Brain pericyte (primary cell): ENCODE data around the gene BRI3.
"Not testable (repeated sequence)": the region's sequence is repeated elsewhere in the genome, so short reads cannot be mapped to it uniquely, and the experiment has no call there.

Experiments
- DNase-seq: peaks from one replicate; pipeline ENCODE4 v3.0.0-alpha.2; 2012; ENCODE audit warnings: low read depth, low spot score

The BRI3 gene

DNA sequence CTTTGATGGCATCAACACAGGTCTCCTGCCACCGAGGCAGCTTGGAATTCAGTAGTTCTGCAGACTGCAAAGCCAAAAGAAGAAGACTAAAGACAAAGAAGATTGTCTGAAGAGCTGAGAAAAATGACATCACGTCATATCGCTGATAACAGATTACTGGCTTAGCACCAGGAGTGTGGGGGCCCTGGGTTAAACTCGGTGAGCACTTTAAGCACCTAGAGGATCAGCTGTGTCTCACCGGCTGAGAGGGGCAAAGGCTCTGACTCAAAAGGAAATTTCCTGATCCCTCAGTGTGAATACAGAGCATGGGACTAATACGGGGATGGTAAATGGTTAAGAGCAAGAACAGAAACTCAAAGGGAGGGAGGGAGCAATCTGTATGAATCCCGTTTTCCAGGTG, 30.7 kb downstream of the BRI3 start:
- no peak for DNase-seq

DNA sequence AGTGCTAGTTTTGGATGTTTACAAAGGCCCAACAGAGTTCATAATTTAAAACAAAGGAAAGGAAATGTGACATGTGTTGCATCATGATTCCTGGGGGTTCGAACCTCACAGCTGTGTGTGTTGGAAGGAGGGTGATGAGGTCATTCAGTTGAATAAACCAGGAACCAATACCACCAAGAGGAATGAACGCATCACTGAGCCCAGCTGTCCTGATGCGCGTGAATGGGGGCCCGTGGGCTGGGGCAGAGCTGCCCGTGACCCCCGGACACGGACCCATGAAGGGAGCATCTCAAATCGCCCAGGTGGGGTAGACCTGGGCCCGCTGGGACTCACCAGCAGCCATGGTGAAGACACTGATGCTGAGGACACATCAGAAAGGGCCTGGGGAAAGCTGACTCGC, 33.0 kb downstream of the BRI3 start:
- no peak for DNase-seq

DNA sequence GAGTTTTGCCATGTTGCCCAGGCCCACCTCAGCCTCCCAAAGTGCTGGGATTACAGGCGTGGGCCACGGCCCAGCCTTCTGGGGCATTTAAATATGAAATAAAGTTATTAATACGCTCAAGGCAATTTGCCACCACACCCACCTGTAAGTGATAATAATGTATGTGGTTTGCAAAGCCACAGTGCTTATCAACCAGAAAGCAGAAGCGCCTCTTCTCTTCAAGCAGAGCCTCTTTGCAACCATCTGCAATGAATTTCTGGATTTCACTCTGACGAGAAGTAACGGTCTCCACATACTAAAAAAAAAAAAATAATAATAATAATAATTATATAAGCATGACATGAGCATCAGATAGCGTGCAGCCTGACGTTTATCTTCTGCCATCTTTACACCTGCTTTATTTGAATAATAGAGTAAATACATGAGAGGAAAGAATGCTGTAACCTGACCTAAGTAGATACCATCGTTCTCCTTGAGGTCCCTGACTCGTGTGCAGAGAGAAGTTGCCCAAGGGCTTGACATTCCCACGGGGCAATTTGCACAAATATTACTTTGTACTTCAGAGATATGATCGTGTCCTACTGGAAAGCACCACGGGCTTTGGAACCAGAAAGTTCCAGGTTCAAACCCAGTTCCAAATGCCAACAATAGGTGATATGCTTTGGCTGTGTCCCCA, 34.0 kb downstream of the BRI3 start:
- DNase-seq: no peak

DNA sequence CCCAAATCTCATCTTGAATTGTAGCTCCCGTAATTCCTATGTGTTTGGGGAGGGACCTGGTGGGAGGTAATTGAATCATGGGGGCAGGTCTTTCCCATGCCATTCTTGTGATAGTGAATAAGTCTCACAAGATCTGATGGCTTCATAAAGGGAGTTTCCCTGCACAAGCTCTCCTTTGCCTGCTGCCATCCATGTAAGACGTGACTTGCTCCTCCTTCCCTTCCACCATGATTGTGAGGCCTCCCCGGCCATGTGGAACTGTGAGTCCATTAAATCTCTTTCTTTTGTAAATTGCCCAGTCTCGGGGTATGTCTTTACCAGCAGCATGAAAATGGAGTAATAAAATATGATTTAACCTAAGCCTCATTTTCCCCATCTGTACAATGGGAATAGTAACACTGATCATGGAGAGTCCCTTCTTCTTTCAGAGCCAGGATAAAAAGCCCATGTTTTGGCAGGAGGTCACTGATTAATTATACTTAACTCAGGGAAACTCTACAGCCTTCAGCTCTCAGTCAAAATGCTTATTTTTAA, 34.6 kb downstream of the BRI3 start:
- DNase-seq: not testable (repeated sequence)

DNA sequence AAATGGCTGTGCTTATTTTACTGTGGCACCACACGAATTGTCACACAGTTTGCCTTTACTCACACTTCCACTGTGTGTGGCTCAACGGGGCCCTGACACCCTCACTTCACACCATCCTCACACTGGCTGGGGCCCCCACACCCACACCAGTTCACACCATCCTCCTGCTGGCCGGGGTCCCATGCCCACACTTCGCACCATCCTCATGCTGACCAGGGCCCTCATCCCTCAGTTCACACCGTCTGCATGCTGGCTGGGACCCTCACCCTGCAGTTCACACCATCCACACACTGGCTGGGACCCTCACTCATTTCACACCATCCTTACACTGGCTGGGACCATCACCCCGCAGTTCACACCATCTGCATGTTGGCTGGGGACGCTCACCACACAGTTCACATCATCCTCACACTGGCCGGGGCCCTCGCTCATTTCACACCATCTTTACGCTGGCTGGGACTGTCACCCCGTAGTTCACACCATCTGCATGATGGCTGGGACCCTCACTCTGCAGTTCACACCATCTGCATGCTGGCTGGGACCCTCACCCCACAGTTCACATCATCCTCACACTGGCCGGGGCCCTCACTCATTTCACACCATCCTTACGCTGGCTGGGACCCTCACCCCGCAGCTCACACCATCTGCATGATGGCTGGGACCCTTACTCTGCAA, 36.0 kb downstream of the BRI3 start:
- no peak for DNase-seq

DNA sequence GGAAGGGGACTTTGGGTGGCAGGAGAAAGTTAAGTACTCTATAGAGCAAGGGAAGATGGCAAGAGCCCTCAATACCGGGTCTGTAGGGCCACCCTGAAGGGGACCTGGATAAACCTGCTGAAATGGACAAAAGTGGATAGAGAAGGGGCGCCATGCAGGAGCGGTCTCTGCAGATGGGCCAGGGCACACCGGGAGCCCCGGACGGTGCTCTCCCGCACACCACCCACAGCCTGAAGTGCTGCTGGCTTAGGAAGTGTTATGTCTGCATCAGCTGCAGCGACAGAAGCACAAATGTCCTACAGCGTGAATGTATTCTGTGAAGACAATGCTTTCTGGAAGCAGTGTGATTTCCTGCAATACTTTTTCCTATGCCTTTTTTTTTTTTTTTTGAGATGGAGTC, 37.7 kb downstream of the BRI3 start:
- DNase-seq: no peak

DNA sequence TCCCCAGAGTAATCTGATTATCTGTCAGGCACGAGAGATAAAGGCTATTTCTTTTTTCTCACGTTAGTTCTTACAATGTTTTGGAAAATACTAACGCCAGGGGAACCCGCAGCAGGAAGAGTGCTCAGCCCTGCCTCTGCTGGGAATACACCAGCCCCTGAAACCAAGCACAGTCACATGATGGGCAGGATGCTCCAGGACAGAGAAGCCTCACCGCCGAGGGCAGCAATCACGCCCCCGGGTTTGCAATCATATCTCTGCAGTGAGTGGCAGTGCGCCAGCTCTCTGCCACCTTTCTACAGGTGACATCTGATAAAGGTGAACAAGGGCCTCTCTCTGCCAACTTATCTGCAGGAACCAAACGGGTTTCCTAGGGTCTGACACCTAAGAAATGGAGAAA, 39.8 kb downstream of the BRI3 start:
- DNase-seq: no peak

DNA sequence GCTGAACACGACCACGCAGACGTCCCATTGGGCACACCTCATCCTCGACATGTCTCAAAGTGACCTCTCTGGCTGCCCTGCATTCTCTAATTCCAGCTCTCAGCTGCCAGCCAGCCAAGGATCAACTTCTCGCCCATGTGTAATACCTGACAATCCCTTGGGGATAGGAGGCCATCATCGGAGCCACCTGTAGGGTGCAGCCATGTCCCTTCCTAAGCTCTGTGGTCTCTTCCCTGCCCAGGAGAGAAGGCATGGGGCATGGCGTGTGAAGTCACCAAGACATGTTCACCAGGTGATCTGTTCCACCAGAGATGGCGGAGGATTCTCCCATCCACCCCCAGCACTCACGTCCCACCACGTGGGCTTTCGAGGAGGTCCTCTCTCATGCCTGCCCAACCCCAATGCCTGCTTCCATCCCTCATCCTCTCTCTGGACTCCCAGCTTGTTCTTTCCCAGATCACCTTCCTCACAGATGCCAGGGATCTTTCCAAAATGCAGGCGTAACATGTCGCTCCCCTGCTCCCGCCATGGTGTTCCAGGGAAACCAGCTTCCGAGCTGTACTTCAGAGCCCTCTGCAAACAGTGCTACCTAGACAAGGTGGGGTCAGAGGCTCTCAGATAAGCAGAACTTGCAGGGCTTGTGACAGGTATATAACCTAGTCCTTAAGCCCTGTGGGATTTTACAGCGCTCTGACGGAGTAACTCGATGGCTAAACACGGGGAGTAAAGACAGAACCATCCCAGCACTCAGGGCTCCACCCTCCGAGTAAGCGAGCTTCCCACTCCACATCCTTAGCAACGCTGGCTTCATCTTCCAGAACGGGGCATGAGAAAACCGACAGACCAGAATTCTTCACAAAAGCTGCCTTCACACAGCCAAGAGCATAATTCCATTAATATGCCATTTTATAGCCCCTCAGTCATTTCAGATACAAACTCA, 41.1 kb downstream of the BRI3 start:
- DNase-seq: no peak

DNA sequence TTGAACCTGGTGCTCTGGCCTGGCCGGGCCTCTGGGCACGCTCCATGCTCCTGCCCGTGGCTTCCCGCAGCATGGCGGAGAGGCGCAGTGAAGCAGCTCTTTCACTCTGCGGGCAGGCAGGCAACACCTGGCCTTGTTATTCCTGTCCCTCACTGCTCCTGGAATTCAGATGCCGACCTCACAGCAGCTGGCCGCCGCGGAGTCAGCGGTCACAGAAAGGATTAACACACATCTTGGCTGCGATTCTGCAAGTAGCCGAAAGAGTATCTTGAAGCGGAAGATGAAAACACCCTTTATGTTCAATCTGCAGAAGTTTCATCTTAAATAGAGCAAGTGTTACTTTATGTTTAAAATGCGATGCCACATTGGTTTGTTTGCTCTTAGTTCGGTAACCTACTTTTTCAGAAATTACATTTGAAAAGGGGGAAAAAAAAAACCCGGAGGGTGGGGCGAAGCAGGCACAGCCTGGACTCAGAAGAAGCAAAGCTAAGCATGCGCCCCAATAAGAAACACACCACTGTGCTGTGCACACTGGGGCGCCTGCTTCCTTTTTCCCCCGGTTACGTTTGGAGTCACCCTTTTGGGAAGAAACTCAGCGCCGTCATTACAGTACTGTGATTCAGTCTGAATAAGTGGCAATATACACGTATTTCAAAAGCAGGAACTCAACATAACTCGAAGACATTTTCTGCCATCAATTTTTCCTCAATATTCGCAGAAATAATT, 42.3 kb downstream of the BRI3 start:
- DNase-seq: peak; percentile 67

DNA sequence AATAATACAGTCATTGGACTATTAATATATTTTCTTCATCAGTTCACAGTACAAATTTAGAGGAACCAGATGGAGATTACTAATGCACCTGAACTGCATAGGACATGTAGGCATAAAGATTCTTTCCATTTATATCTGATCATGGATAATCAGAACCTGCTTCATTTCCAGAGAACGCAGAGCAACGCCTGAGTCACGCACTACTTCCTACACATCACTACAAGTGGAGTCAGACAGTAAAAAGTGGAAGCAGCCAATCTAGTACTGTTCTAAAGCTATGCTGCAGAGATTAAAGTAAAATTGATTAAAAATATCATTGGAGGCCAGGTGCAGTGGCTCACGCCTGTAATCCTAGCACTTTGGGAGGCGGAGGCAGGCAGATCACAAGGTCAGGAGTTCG, 43.3 kb downstream of the BRI3 start:
- no peak for DNase-seq

DNA sequence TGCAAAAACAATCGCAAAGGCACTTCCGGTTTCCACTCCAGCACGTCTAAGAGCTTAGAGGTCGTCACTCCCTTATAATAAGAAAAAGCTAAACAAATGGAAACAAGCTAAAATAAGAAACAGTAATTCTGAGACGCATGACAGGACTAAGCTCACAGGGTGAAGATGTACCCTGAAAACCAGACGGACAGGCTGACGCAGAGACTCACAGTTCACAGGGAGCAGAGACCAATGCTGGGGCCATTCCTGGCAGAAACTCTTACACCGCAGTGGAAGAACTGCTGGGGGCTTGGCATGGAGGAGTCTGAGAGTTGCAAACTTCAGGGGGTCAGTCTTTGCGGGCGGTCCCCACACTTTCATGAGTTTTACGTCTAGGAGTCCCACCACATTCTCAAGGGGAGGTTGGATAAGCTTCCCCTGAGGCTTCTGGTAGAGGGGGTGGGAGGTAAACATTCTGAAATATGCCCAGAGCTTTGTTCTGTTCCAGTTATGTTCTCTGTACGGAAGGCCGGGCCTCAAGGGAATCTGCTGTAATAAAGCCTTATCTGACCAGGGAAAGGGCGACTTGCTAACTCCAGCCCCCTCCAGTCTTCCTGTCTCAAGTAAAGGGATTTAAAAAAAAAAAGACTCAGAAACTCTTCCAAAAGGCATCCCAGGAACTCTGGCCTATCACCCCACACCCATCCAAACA, 47.8 kb downstream of the BRI3 start:
- DNase-seq: peak; percentile 94

DNA sequence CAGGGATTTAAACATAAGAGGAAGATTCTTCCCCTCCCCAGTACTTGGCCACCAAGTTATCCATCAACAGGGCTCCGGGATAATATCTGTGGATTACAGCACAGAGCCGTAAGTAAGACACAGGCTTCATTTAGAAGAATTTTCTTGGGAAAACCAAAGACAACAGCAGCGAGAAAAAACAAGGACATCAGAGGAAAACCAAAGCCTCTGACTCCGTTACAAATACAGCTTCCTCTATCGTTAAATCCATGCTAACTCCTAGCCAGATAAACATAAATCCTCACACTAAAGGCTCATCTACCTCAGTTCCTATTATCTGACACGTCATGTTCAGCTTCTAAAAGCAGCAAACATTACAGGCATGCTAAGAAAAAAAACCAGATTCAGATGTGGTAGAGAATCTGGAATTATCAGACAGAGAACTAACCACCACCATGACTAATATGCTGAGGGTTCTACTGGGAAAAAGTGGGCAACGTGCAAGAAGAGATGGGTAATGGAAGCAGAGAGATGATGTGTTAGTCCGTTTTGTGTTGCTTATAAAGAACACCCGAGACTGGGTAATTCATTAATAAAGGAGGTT, 48.4 kb downstream of the BRI3 start:
- DNase-seq: no peak

DNA sequence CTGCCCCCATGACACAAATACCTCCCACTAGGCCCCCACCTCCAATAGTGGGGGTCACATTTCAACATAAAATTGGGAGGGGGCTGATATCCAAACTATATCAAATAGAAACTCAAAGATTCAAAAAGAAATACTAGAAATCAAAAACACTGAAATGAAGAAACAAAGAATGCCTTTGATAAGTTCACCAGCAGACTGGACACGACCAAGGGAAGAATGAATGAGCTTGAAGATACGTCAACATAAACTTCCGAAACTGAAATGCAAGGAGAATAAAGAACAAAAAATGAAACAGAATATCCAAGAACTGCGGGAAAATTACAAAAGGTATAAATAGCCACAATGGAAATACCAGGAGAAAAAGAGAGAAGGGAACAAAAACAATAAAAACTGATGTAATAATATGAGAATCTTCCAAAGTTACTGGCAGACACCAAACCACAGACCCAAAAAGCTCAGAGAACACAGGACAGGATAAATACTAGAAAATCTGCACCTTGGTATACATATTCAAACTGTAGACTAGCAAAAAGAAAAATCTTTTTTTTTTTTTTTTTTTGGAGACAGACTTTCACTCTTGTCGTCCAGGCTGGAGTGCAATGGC, 49.5 kb downstream of the BRI3 start:
- no peak for DNase-seq

DNA sequence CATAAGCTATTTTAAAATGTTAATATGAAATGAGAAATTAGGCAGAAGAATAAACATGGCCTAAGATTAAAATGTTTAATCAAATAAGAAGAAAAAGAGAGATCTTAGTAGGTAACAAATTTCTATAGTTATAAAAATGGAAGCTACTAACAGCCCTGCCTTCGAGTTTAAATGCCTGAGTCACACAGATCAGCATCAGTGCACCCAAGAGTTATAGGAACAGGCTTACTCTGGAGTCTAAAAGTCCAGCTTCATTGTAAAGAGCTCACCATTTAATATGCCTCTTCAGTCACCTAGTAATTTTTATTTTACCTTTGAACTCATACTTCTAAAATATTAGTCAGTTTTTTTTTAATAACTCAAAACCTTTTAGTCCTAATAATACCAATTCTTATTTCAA, 52.6 kb downstream of the BRI3 start:
- no peak for DNase-seq

DNA sequence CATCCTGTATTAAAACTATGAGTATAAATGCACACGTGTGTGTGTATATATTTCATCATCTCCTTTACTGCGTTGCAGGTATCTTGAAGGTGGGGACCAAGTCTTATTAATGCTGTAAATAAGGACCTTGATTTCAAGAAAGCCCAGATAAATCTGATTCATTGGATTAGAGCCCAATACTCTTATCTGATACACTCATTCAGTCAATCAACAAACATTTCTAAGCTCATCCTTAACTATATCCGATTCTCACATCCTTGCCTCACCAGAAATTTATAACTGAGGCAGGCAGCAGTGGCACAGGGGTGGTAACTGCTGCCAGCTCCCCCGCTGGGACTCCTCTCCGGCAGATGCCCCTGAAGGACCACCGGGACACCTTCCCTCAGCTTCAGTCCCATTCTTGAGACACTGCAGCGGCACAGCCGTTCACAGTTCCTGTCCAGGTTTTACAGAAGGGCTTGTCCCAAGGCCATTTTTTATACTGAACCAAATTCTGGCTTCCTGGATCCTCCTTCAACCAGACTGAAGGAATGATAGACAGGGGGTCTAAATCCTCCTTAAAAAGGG, 54.0 kb downstream of the BRI3 start:
- no peak for DNase-seq

DNA sequence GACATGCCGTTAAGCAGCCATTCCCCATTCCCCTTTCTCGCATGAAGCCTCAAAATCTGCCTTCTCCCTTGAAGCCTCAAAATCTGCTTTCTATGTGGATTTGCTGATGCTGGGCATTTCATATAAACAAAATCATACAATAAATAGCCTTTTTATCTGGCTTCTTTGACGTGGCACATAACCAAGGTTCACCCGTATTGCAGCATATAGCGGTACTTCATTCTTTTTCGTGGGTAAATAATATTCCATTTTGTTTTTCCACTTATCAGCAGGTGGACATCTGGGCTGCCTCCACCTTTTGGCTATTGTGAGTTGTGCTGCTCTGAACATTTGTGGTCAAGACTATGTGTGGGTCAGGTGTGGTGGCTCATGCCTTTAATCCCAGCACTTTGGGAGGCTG, 57.0 kb downstream of the BRI3 start:
- DNase-seq: no peak

DNA sequence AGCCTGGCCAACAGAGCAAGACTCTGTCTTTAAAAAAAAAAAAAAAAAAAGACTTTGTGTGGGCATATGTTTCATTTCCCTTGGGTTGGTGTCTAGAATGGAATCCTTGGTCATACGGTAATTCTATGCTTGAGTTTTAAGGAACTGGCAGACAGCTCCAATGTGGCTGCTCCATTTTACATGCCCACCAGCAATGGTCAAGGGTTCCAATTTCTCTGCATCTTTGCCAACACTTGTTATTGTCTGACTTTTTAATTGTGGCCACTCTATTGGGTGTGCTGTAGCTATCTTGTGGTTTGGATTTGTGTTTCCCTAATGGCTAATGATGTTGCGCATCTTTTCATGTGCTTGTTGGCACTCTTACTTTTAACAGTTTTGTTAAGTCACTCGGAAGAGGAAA, 57.6 kb downstream of the BRI3 start:
- no peak for DNase-seq

DNA sequence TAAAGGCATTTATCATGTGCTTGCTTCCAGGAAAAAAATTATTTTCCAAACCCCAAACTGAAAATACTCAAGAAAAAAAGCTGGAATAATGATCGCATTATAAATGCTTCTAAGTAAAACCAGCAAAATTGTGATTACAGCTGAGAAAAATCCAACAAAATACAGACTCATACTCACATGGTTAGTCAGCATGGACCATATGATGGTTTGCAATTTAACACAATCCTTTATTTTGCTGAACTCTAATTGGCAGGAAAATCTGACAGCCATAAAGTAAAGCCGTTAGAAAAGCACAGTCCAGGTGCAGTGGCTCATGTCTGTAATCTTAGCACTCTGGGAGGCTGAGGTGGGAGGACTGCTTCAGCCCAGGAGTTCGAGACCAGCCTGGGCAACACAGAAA, 59.6 kb downstream of the BRI3 start:
- DNase-seq: no peak
